Transverse colon (tissue), 4 donors: ENCODE data around the gene ALPK3.

Experiments used
- EP300 ChIP-seq: sonication (generic); formaldehyde crosslinking; IDR thresholded peaks from one replicate; pipeline ENCODE4 v1.6.1; 2017; ENCODE audit warnings: antibody characterized with exemption, low read depth
- POLR2A ChIP-seq: fragments of 450-650 bp; IDR thresholded peaks from one replicate; pipeline ENCODE4 v1.6.1; 2016; ENCODE audit warnings: antibody characterized with exemption, mild to moderate bottlenecking, moderate library complexity
- POLR2AphosphoS5 ChIP-seq, 3 donors: sonication (generic); formaldehyde crosslinking; IDR thresholded peaks; one replicate each; pipeline ENCODE4 v1.6.1; 2016; ENCODE audit warnings: antibody characterized with exemption in 3 of 3
- TF ChIP-seq, protein P1 (sequence below), 5 experiments: fragments of 200-600 bp in 3 of 5; fragments of 450-650 bp in 2 of 5; sonication (generic) in 3 of 5; IDR thresholded peaks; 1 replicate in 2 of 5; 2 replicates in 3 of 5; pipeline ENCODE4 v1.5.1; 2016 to 2017; ENCODE audit warnings: antibody characterized with exemption in 5 of 5, inconsistent platforms in 3 of 5, mild to moderate bottlenecking in 2 of 5, moderate library complexity in 1 of 5

DNA sequence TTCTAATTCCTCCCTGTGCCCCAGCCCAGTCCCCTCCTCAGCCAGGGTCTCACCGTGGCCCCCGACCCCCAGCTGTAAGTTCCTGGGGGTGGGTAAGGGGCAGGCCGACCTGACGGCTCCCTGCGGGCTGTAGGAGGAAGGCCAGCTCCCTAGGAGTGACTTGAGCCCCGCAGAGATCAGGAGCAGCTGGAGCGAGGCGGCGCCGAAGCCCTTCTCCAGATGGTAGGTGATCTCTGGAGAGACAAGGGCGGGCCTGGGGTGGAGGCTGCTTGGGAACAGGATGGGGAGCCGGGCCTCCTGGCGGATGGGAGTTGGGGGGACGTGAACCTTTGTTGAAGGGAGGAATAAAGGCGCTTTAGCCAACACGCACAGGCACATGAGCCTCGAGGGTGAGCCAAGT is 71.5 kb downstream of the ALPK3 start:
- TF ChIP-seq, protein P1, sequence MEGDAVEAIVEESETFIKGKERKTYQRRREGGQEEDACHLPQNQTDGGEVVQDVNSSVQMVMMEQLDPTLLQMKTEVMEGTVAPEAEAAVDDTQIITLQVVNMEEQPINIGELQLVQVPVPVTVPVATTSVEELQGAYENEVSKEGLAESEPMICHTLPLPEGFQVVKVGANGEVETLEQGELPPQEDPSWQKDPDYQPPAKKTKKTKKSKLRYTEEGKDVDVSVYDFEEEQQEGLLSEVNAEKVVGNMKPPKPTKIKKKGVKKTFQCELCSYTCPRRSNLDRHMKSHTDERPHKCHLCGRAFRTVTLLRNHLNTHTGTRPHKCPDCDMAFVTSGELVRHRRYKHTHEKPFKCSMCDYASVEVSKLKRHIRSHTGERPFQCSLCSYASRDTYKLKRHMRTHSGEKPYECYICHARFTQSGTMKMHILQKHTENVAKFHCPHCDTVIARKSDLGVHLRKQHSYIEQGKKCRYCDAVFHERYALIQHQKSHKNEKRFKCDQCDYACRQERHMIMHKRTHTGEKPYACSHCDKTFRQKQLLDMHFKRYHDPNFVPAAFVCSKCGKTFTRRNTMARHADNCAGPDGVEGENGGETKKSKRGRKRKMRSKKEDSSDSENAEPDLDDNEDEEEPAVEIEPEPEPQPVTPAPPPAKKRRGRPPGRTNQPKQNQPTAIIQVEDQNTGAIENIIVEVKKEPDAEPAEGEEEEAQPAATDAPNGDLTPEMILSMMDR (IDR thresholded peaks at IDR 0.05): no peak
- TF ChIP-seq POLR2A (no peak), POLR2AphosphoS5 (IDR thresholded peaks at IDR 0.05) (no peak), EP300 (no peak)
